Stimulated activated CD8-positive, alpha-beta memory T cell treated with anti-CD3 and anti-CD28 coated beads, Interleukin-7, amount 100 ng/mL, for 1 hour (primary cell): Measurements from ENCODE around the gene SLC25A44.

Experiments used
- DNase-seq, 2 donors: peaks; one replicate each; pipeline ENCODE4 v3.0.0-alpha.2; 2020; ENCODE audit warnings: low read depth in 2 of 2

Gene SLC25A44

GRCh38 chr1:156193488-156194299 is at the start of gene SLC25A44:
Gene SLC25A44 (plus strand): TSS chr1:156194104. CDS start chr1:156199848, 5,744 bp downstream.
- DNase-seq, result peak; percentile 88 to 94

- DNase-seq, result no peak
Observed at GRCh38 chr1:156144742-156145141, 49.2 kb upstream of the SLC25A44 start.

- DNase-seq, result no peak
Observed at GRCh38 chr1:156145650-156146019, 48.3 kb upstream of the SLC25A44 start.

GRCh38 chr1:156146020-156146768 is 47.7 kb upstream of the SLC25A44 start:
- DNase-seq, result no peak

- no peak for DNase-seq
Observed at GRCh38 chr1:156146769-156147405, 47.0 kb upstream of the SLC25A44 start.

- DNase-seq, result no peak
Observed at GRCh38 chr1:156148216-156148615, 45.7 kb upstream of the SLC25A44 start.

- no peak for DNase-seq
Observed at GRCh38 chr1:156149374-156150332, 44.3 kb upstream of the SLC25A44 start.

- no peak for DNase-seq
Observed at GRCh38 chr1:156150333-156151011, 43.4 kb upstream of the SLC25A44 start.

- no peak for DNase-seq
Observed at GRCh38 chr1:156151093-156151688, 42.7 kb upstream of the SLC25A44 start.

GRCh38 chr1:156152628-156153027 is 41.3 kb upstream of the SLC25A44 start:
- no peak for DNase-seq

- no peak for DNase-seq
Observed at GRCh38 chr1:156153362-156153761, 40.5 kb upstream of the SLC25A44 start, which contains the start of gene SEMA4A. Gene SEMA4A (plus strand): TSS chr1:156153585. CDS start chr1:156154579, 994 bp downstream.

- no peak for DNase-seq
Observed at GRCh38 chr1:156154317-156154749, 39.6 kb upstream of the SLC25A44 start.

GRCh38 chr1:156155756-156156510 is 38.0 kb upstream of the SLC25A44 start:
- DNase-seq, result no peak

- DNase-seq, result no peak
Observed at GRCh38 chr1:156157506-156157905, 36.4 kb upstream of the SLC25A44 start.

- no peak for DNase-seq
Observed at GRCh38 chr1:156157966-156158365, 35.9 kb upstream of the SLC25A44 start.

GRCh38 chr1:156160000-156160742 is 33.7 kb upstream of the SLC25A44 start:
- no peak for DNase-seq

GRCh38 chr1:156160743-156161171 is 33.1 kb upstream of the SLC25A44 start:
- DNase-seq, result peak; percentile 24 to 38

- no peak for DNase-seq
Observed at GRCh38 chr1:156162430-156163037, 31.4 kb upstream of the SLC25A44 start.
